ENCODE data around the gene OARD1. TPM values are rescaled to one million over a fixed set of nuclear protein-coding genes. Genes with fewer than 3 reads are reported as not detected.

The OARD1 gene
- total RNA-seq, 4 donors from 2014 or later, result 14.3 to 20.2 (median 15.1) TPM

DNA sequence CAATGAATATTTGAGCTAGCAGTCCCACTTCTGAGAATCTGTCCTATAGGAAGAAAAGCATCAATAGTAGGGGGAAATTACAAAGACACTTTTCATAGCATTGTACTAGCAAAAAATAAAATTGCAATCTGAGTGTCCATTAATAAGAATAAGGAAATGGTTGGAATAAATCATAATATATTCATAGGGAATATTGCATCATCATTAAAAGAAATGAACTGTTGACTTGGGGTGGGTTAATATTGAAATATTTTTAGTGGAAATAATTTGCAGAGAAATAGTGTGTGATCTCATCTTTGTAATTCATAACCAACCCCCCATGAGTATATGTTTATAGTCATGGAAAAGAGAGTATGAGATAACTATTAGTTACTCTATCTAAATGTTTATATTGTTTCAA lies 13.0 kb upstream of the OARD1 start:
- Histone ChIP-seq H3K36me3 (peaks cover 0 to 56% of the 10 kb centered on the region in 2 donors), H3K27ac (no peak overlapping the region), H3K4me1 (no peaks in the 10 kb centered on the region), H3K9me3 (no peaks in the 10 kb centered on the region), H3K4me3 (no peak overlapping the region), H3K27me3 (no peaks in the 10 kb centered on the region)
- ATAC-seq, result no peak
- TF ChIP-seq POLR2A (IDR thresholded peaks at IDR 0.05), result no peak
- TF ChIP-seq, protein P1, sequence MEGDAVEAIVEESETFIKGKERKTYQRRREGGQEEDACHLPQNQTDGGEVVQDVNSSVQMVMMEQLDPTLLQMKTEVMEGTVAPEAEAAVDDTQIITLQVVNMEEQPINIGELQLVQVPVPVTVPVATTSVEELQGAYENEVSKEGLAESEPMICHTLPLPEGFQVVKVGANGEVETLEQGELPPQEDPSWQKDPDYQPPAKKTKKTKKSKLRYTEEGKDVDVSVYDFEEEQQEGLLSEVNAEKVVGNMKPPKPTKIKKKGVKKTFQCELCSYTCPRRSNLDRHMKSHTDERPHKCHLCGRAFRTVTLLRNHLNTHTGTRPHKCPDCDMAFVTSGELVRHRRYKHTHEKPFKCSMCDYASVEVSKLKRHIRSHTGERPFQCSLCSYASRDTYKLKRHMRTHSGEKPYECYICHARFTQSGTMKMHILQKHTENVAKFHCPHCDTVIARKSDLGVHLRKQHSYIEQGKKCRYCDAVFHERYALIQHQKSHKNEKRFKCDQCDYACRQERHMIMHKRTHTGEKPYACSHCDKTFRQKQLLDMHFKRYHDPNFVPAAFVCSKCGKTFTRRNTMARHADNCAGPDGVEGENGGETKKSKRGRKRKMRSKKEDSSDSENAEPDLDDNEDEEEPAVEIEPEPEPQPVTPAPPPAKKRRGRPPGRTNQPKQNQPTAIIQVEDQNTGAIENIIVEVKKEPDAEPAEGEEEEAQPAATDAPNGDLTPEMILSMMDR (IDR thresholded peaks at IDR 0.05 in 4 of 5, conservative IDR thresholded peaks at IDR 0.05 in 1 of 5), result no peak
- in situ Hi-C loops (cut with MboI; ENCODE audit: low sequenced_read_pairs in 4 of 4) (no loop called here), intact Hi-C loops (cut with DNase I; ENCODE audit: low total_unique reads) (no loop called here)
- DNase-seq, result no peak

DNA sequence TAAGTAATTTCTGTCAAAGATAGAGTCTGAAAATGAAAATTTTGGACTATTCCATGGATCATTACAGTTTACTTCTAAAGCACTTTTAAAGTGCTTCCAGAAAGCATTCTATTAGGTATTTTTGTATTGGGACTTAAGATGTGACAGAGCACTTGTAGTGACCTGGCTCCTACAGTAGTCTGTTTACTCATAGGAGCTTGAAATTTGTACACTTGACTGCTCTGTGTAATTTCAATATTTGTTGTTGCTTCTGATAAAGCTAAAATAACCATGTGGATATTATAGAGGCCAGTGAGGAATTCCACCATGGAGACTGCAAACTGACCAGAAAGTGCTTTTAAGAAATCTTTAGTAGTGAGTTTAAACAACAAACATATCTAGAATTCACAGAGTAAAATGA lies 10.9 kb upstream of the OARD1 start:
- Histone ChIP-seq H3K4me3 (no peak overlapping the region), H3K27ac (no peak overlapping the region), H3K9me3 (no peaks in the 10 kb centered on the region), H3K36me3 (peaks cover 0 to 52% of the 10 kb centered on the region in 2 donors), H3K27me3 (no peaks in the 10 kb centered on the region), H3K4me1 (no peaks in the 10 kb centered on the region)
- no peak for DNase-seq
- in situ Hi-C loops (cut with MboI; ENCODE audit: low sequenced_read_pairs in 4 of 4), result no loop called here
- intact Hi-C loops (cut with DNase I; ENCODE audit: low total_unique reads), result no loop called here
- no peak for TF ChIP-seq POLR2A (IDR thresholded peaks at IDR 0.05)
- TF ChIP-seq, protein P1 (IDR thresholded peaks at IDR 0.05 in 4 of 5, conservative IDR thresholded peaks at IDR 0.05 in 1 of 5), result no peak
- ATAC-seq, result no peak

DNA sequence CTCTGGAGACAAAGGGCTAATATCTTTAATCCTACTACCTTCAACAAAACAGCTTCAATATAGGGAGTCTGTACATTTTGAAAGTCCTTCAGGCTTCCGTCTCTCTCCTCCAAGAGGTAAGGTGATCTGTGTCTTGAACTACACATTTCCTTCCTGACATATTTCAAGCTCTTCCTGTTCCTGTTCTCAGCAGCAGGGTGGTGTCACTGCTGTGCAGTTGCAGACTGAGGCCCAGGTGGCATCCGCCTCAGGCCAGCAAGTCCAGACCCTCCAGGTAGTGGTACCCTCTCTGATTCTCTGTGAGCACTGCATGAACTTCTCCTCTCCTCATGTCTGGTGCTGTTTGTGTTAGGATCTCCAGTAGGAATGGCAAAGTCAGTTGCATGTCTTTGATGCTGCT lies 8.5 kb upstream of the OARD1 start:
- Histone ChIP-seq H3K4me3 (no peak overlapping the region), H3K9me3 (no peaks in the 10 kb centered on the region), H3K27me3 (no peaks in the 10 kb centered on the region), H3K4me1 (peaks cover 13 to 18% of the 10 kb centered on the region in 2 donors), H3K27ac (no peak overlapping the region), H3K36me3 (peaks cover 0 to 39% of the 10 kb centered on the region in 2 donors)
- ATAC-seq, result no peak
- no peak for TF ChIP-seq POLR2A (IDR thresholded peaks at IDR 0.05)
- TF ChIP-seq, protein P1 (IDR thresholded peaks at IDR 0.05 in 4 of 5, conservative IDR thresholded peaks at IDR 0.05 in 1 of 5), result no peak
- in situ Hi-C loops (cut with MboI; ENCODE audit: low sequenced_read_pairs in 4 of 4), result no loop called here
- no peak for DNase-seq
- intact Hi-C loops (cut with DNase I; ENCODE audit: low total_unique reads), result no loop called here

DNA sequence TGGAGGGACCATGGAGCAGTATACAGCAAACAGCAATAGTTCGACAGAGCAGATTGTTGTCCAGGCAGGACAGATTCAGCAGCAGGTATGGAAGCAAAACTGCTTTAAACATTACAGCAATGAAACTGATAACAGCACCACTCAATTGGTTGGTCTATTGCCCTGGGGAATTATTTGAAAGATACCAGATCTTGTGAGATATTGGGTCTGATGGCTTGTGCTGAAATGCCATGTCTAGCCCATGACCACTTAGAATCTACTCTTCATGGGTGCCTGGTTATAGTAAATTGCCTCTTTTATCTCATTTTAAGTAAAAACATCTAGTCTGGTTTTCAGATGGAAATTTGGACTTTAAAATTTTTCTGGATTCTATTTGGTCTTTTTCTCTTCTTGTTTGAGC lies 6.9 kb upstream of the OARD1 start:
- Histone ChIP-seq H3K36me3 (peaks cover 0 to 24% of the 10 kb centered on the region in 2 donors), H3K27me3 (no peaks in the 10 kb centered on the region), H3K9me3 (no peaks in the 10 kb centered on the region), H3K4me3 (no peak overlapping the region), H3K4me1 (peaks cover 28 to 32% of the 10 kb centered on the region in 2 donors), H3K27ac (no peak overlapping the region)
- no peak for DNase-seq
- TF ChIP-seq, protein P1 (IDR thresholded peaks at IDR 0.05 in 4 of 5, conservative IDR thresholded peaks at IDR 0.05 in 1 of 5), result no peak
- TF ChIP-seq POLR2A (IDR thresholded peaks at IDR 0.05), result no peak
- ATAC-seq, result no peak
- intact Hi-C loops (cut with DNase I; ENCODE audit: low total_unique reads) (loop anchor here (10.0 kb wide), 1 partner anchor 706 kb away; the partner anchor contains the start of genes PRICKLE4 and TOMM6), in situ Hi-C loops (cut with MboI; ENCODE audit: low sequenced_read_pairs in 4 of 4) (no loop called here)

DNA sequence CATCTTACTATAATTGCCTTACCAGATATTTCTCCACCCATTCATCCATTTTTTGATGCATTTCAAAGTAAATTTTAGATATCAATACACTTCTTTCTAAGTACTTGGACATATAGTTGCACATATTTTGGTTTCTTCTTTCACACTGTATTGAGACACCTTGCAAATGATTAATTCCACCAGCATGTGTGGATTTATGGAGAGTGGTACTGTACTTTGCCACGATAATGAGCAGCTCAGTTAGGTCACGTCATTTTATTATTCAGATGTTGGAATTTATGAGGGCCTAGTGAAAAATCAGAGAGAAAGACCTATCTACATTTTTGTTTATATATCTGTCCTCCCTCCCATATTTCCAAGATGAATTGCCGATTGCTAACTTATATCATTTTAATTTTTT lies 5.9 kb upstream of the OARD1 start:
- TF ChIP-seq, protein P1 (IDR thresholded peaks at IDR 0.05 in 4 of 5, conservative IDR thresholded peaks at IDR 0.05 in 1 of 5), result no peak
- no peak for TF ChIP-seq POLR2A (IDR thresholded peaks at IDR 0.05)
- Histone ChIP-seq H3K36me3 (peaks cover 0 to 16% of the 10 kb centered on the region in 2 donors), H3K4me1 (peaks cover 30 to 34% of the 10 kb centered on the region in 2 donors), H3K4me3 (no peak overlapping the region), H3K27me3 (no peaks in the 10 kb centered on the region), H3K27ac (no peak overlapping the region), H3K9me3 (no peaks in the 10 kb centered on the region)
- in situ Hi-C loops (cut with MboI; ENCODE audit: low sequenced_read_pairs in 4 of 4), result no loop called here
- intact Hi-C loops (cut with DNase I; ENCODE audit: low total_unique reads), result loop anchor here (10.0 kb wide), 1 partner anchor 707 kb away; the partner anchor contains the start of genes PRICKLE4 and TOMM6
- ATAC-seq, result no peak
- no peak for DNase-seq
